ENCODE results near the gene ARL3.

ARL3 gene

GRCh38 chr10:102677331-102678067 is 36.7 kb downstream of the ARL3 start:
- no peak overlapping the region for H3K4me3 ChIP-seq (ENCODE audit: low read length)
- TF ChIP-seq CTCF (conservative IDR thresholded peaks at IDR 0.05; ENCODE audit: low read depth, low read length): no peak
- no peak for DNase-seq (ENCODE audit: low read depth)

- DNase-seq (ENCODE audit: low read depth): no peak
- TF ChIP-seq CTCF (conservative IDR thresholded peaks at IDR 0.05; ENCODE audit: low read depth, low read length): no peak
- no peak overlapping the region for H3K4me3 ChIP-seq (ENCODE audit: low read length)
Observed at GRCh38 chr10:102676534-102677315, 37.5 kb downstream of the ARL3 start.

GRCh38 chr10:102675666-102676533 is 38.3 kb downstream of the ARL3 start:
- peak overlapping the region; percentile 14 for H3K4me3 ChIP-seq (ENCODE audit: low read length)
- DNase-seq (ENCODE audit: low read depth): peak; percentile 65
- no peak for TF ChIP-seq CTCF (conservative IDR thresholded peaks at IDR 0.05; ENCODE audit: low read depth, low read length)

- no peak for DNase-seq (ENCODE audit: low read depth)
- TF ChIP-seq CTCF (conservative IDR thresholded peaks at IDR 0.05; ENCODE audit: low read depth, low read length): no peak
- H3K4me3 ChIP-seq (ENCODE audit: low read length): no peak overlapping the region
Observed at GRCh38 chr10:102675011-102675665, 39.1 kb downstream of the ARL3 start.

GRCh38 chr10:102674566-102674965 is 39.6 kb downstream of the ARL3 start:
- DNase-seq (ENCODE audit: low read depth): no peak
- H3K4me3 ChIP-seq (ENCODE audit: low read length): no peak overlapping the region
- no peak for TF ChIP-seq CTCF (conservative IDR thresholded peaks at IDR 0.05; ENCODE audit: low read depth, low read length)

GRCh38 chr10:102673819-102674511 is 40.2 kb downstream of the ARL3 start:
- DNase-seq (ENCODE audit: low read depth): peak; percentile 50
- H3K4me3 ChIP-seq (ENCODE audit: low read length): peak overlapping the region; percentile 21
- no peak for TF ChIP-seq CTCF (conservative IDR thresholded peaks at IDR 0.05; ENCODE audit: low read depth, low read length)

Data from retinal pigment epithelial cell (primary cell).